Measurements from ENCODE around the gene SMIM20. TPM values are rescaled to one million over a fixed set of nuclear protein-coding genes. Genes with fewer than 3 reads are reported as not detected.

SMIM20 gene
- total RNA-seq, 4 donors from 2014 or later, result 23.0 to 53.2 (median 34.6) TPM

DNA sequence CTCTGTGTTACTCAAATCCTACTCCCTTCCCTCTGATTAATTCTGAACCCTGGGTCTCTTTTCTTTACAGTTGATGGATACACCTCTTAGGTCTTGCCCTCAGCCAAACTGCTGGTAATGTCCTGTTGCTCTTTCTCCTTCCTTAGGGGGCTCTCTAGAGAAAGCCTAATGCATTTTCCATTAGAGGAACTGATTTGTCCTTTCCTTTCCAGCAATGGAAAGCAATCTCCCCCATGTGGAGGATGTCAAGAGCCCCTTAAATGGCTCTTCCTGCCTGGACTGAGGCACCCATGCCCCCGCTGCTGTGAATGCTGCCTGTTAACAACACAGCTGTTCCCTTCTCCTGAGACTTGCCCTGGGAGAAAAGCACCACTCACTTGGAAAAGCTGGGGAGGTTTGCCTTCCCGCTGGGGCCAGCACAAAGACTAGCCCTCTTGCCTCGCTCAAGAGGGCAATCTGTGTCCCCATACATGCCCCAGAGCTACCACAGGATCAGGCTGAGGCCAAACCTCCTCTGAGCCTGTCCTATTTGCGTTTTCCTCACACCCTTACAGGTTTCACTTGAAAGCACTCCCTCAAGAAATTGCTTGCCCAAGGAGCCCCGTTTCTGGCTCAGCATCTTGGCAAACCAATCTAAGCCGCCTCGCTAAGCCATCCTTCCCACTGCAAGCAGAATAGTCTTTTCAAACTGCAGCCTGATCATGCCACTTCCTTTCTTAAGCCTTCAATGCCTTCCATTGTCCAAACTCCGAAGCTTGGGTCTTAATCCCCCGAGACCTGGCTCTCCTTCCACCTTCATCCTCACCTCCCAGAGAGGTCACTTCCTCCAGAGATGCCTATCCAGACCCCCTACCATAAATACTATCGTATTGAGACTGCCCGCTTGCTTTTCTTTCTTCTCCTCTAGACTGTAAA is 23.2 kb upstream of the SMIM20 start:
- Histone ChIP-seq H3K4me3 (replicated peaks in 1 of 3) (no peak overlapping the region), H3K36me3 (no peaks in the 10 kb centered on the region), H3K9me3 (no peaks in the 10 kb centered on the region), H3K27me3 (no peaks in the 10 kb centered on the region), H3K4me1 (no peaks in the 10 kb centered on the region), H3K27ac (no peak overlapping the region)
- DNase-seq, result no peak
- WGBS, 2 donors, result 48 to 55% methylated on average over 10 to 11 of the region's 11 CpGs
- TF ChIP-seq, protein P1, sequence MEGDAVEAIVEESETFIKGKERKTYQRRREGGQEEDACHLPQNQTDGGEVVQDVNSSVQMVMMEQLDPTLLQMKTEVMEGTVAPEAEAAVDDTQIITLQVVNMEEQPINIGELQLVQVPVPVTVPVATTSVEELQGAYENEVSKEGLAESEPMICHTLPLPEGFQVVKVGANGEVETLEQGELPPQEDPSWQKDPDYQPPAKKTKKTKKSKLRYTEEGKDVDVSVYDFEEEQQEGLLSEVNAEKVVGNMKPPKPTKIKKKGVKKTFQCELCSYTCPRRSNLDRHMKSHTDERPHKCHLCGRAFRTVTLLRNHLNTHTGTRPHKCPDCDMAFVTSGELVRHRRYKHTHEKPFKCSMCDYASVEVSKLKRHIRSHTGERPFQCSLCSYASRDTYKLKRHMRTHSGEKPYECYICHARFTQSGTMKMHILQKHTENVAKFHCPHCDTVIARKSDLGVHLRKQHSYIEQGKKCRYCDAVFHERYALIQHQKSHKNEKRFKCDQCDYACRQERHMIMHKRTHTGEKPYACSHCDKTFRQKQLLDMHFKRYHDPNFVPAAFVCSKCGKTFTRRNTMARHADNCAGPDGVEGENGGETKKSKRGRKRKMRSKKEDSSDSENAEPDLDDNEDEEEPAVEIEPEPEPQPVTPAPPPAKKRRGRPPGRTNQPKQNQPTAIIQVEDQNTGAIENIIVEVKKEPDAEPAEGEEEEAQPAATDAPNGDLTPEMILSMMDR (IDR thresholded peaks at IDR 0.05), result no peak
- TF ChIP-seq POLR2A (IDR thresholded peaks at IDR 0.05), result no peak
- intact Hi-C loops (cut with DNase I), result no loop called here

GRCh38 chr4:25892796-25893195 is 21.2 kb upstream of the SMIM20 start:
- intact Hi-C loops (cut with DNase I), result no loop called here
- WGBS, 2 donors, result 88 to 91% methylated on average over 6 of the region's 6 CpGs
- Histone ChIP-seq H3K4me3 (replicated peaks in 1 of 3) (no peak overlapping the region), H3K27ac (no peak overlapping the region), H3K36me3 (no peaks in the 10 kb centered on the region), H3K4me1 (no peaks in the 10 kb centered on the region), H3K9me3 (no peaks in the 10 kb centered on the region), H3K27me3 (no peaks in the 10 kb centered on the region)
- no peak for TF ChIP-seq POLR2A (IDR thresholded peaks at IDR 0.05)
- TF ChIP-seq, protein P1 (IDR thresholded peaks at IDR 0.05), result no peak
- no peak for DNase-seq

DNA sequence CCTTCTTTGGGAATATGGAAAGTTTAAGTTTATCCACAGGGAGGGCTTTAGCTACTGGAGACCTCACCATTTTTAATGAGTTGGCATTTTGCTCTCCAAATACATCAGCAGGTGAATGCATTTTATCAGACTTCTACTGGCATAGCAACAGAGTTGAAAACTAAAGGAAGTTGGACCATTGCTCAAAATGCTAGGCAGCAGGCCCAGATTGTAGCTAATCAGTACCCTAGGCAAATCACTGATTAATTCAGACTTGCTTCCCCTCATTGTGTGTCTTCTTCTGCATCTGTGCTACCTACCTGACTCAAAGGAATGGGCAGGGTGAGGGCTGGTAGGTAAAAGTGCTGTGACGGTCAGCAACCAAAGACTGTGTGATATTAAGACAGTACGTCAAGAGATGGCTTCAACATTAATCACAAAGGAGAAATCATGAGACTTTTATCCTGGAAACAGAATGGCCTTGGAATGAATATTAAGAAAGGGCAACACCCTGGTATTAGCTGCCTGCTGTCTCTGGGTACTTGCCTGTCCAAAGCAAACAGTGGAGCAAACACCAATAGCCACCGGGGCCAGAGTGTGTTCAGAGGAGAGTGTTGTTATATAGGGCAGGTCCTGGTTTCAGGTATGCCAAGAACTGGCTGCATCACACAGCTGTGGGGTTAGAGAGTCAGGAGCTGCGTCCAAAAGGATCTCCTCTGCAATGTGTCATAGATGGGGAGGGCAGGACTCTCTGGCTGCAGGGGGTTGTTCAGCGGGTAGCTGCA is 17.1 kb upstream of the SMIM20 start:
- intact Hi-C loops (cut with DNase I), result no loop called here
- Histone ChIP-seq H3K27ac (no peak overlapping the region), H3K9me3 (no peaks in the 10 kb centered on the region), H3K27me3 (no peaks in the 10 kb centered on the region), H3K36me3 (no peaks in the 10 kb centered on the region), H3K4me3 (replicated peaks in 1 of 3) (no peak overlapping the region), H3K4me1 (no peaks in the 10 kb centered on the region)
- DNase-seq, result no peak
- TF ChIP-seq, protein P1 (IDR thresholded peaks at IDR 0.05), result no peak
- no peak for TF ChIP-seq POLR2A (IDR thresholded peaks at IDR 0.05)
- WGBS, 2 donors, result 74 to 78% methylated on average over 5 of the region's 5 CpGs

- no peak overlapping the region for H3K4me3 ChIP-seq (replicated peaks in 1 of 3)
- 82 to 88% methylated on average over 1 of the region's 1 CpG for WGBS, 2 donors
- H3K36me3 ChIP-seq, result no peaks in the 10 kb centered on the region
- H3K4me1 ChIP-seq, result no peaks in the 10 kb centered on the region
- no peak for TF ChIP-seq POLR2A (IDR thresholded peaks at IDR 0.05)
- TF ChIP-seq, protein P1 (IDR thresholded peaks at IDR 0.05), result no peak
- no peaks in the 10 kb centered on the region for H3K9me3 ChIP-seq
- no peak overlapping the region for H3K27ac ChIP-seq
- intact Hi-C loops (cut with DNase I), result no loop called here
- H3K27me3 ChIP-seq, result no peaks in the 10 kb centered on the region
- DNase-seq, result no peak
Measured at GRCh38 chr4:25900310-25900709, 13.7 kb upstream of the SMIM20 start.

DNA sequence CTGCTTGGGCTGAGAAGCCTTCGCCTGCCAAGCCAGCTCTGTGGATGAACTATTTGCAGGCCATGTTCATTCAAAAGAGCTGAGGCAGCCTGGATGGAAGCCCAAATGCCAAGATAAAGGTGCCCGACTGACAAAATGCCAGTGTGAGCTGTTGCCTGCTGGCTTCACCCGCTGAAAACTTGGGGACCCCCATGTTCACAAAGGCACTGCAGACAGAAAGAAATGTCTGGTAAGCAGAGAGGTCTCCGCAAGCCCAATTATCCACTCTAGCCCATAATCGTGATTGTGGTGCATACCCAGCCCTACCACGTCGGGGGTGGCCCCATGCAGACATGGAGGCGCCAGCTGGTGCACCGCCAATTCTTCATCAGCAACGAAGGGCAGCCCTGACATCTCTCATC is 13.0 kb upstream of the SMIM20 start:
- DNase-seq, result no peak
- WGBS, 2 donors, result 86 to 88% methylated on average over 10 of the region's 10 CpGs
- intact Hi-C loops (cut with DNase I), result no loop called here

More for the DNA sequence above, 13.0 kb upstream of the SMIM20 start:
- Histone ChIP-seq H3K4me1 (no peaks in the 10 kb centered on the region), H3K9me3 (no peaks in the 10 kb centered on the region), H3K27me3 (no peaks in the 10 kb centered on the region), H3K4me3 (replicated peaks in 1 of 3) (no peak overlapping the region), H3K27ac (no peak overlapping the region), H3K36me3 (no peaks in the 10 kb centered on the region)
- no peak for TF ChIP-seq POLR2A (IDR thresholded peaks at IDR 0.05)
- TF ChIP-seq, protein P1 (IDR thresholded peaks at IDR 0.05), result no peak
